Subcutaneous adipose tissue (tissue), 4 donors: ENCODE measurements around the gene SERPINI1. TPM values are rescaled to one million over a fixed set of nuclear protein-coding genes. Genes with fewer than 3 reads are reported as not detected.

ENCODE experiments used
- total RNA-seq, 4 donors: library from RNA; depleted of rRNA; stranded (reverse); fragments of >200 nt; gene quantifications; one replicate each; pipeline ENCODE4 v1.1.0, GENCODE V29; 2016
- TF ChIP-seq, protein P1 (sequence below): fragments of 450-650 bp; IDR thresholded peaks from one replicate; pipeline ENCODE4 v1.5.1; 2016; ENCODE audit warnings: low read depth, mild to moderate bottlenecking, control low read depth, antibody characterized with exemption, moderate library complexity

SERPINI1 gene
- total RNA-seq, 4 donors from 2014 or later: 0.75 to 2.8 (median 2.5) TPM

DNA sequence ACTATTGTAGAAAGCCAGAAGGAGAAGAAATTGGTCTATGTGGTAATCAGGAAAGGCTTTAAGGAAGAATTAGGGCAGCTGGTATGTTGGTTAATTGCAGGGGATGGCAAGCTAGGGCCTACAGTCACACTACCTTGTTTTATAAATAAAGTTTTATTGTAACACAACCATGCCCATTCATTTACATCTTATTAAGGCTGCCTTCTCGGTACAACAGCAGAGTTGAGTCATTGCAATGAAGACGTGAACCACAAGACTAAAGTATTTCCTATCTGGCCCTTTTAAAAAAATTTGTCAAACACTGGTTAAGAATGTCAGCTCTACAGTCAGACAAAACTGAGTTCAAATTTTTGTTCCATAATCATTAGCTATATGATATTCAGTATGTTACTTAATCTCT lies 8.3 kb downstream of the SERPINI1 start:
- TF ChIP-seq, protein P1, sequence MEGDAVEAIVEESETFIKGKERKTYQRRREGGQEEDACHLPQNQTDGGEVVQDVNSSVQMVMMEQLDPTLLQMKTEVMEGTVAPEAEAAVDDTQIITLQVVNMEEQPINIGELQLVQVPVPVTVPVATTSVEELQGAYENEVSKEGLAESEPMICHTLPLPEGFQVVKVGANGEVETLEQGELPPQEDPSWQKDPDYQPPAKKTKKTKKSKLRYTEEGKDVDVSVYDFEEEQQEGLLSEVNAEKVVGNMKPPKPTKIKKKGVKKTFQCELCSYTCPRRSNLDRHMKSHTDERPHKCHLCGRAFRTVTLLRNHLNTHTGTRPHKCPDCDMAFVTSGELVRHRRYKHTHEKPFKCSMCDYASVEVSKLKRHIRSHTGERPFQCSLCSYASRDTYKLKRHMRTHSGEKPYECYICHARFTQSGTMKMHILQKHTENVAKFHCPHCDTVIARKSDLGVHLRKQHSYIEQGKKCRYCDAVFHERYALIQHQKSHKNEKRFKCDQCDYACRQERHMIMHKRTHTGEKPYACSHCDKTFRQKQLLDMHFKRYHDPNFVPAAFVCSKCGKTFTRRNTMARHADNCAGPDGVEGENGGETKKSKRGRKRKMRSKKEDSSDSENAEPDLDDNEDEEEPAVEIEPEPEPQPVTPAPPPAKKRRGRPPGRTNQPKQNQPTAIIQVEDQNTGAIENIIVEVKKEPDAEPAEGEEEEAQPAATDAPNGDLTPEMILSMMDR: no peak

DNA sequence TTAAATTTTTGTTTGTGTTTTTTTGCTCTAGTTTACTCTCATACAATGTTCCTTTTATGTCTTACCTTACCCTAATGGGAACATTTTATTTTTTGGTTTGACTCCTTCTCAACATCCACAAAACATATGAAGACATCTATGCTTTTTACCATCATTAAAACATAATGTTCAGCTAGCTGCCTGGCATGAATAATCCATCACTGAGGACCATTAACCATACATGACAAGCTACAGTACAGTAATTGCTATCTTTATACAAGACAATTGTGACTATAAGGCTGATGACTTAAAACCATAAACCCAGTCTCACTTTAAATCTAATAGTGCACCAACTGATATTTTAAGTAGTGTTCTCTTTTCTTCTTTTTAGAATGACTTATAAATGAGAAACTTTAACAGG lies 13.7 kb downstream of the SERPINI1 start:
- TF ChIP-seq, protein P1: no peak

DNA sequence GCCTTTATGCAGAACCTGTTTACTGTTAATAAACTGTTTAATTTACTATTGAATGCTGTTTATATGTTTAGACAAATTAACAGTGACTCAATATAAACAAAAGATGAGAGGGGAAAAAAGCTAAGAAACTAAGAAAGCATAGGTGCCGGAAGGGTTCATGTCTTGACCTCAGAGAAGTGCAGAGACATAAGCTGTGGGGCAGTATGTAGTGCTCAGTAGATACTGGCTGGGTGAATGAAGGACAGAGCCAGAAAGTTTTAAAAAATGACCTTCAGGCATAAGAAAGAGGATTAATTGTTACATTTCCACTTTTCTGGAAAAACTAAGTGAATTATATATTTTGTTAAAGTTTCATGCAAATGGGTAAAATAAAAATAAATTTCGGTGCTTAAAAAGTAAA lies 14.2 kb downstream of the SERPINI1 start:
- TF ChIP-seq, protein P1: no peak

DNA sequence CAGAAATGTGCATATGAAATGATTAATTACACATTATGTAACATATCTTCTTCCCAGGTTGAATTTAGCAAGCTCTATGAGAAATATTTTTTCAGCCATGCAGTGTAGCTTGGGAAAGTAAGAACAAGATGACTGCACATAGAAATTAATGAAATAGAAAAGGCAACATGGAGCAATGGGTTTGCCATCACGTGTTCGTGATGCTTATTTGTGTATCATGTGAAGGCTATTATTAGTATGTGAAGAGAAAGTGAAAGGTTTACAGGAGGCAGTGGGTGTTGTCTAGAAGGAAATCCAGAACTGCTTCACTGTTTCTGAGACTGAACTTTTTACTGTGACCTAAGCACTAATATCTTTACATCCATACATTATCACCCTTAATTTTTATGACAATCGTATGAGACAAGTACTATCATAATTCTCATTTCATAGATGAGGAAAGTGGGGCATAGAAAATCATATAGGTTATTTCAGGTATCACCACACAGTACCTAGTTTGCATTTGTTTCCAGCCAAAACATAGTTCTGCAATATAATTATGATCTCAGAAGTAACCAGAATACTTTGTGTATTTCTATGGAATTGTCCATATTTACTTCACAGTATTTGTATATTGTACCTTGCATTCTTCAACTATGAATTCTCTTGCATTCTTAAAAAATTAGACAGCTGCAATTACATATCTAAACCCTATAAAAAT lies 14.9 kb downstream of the SERPINI1 start:
- TF ChIP-seq, protein P1: no peak

DNA sequence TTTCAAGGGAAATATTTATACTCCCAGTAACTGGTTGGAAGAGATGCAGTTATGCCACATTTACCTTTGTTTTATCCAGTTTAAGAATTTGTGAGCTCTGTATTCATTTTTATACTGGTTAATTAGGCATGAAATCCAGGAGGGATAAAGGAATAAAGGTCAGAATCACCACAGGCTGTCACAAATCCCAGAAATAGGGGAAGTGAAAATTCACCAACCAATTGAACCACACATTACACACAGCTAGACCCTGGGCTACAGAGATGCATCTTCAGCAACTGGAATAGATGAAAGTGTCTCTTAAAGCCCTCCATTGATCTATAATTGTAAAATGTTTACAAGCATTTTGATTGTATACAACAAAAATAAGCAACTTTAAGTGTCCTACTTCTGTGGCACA lies 18.5 kb downstream of the SERPINI1 start:
- TF ChIP-seq, protein P1: no peak

DNA sequence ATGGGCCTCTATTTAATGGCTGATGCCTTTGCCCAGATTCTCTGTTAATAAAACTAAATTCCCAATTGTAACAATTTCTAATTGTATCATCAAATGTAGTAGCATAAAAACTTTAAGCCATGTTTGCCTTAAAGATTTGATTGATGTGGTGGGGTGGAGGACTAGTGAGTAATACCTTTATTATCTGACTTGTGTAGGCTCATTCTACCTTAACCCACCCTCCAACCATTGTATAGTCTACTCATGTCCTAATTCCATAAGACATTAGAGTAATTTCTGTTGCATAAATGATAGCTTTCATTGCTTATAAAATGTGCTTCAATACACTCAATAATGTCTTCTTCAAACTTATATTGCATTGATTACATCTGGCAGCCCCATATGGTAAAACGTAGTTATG lies 25.8 kb downstream of the SERPINI1 start:
- TF ChIP-seq, protein P1: no peak

DNA sequence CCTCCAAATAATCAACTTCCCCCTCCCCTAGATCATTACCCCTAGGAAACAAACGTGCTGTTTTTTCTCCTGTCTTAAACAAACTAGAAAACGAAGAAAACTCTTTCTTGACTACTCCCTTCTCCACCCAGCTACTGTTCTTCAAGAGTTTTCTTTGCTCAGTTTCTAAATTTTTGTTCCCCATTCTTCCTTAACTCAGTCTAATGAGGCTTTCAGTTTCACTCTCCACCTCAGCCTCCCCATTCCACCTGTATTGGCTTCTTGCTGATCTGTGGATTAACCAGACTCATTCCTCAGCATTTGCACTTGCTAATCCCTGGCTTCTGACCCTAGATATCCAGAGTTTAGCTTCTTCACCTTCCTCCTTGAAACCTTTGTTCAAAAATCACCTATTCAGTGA lies 26.8 kb downstream of the SERPINI1 start:
- TF ChIP-seq, protein P1: no peak
